ENCODE results near the gene SMIM17.

GRCh38 chr19:56613639-56614038 is 29.3 kb upstream of the SMIM17 start:
- TF ChIP-seq CTCF (conservative IDR thresholded peaks at IDR 0.05 in 1 of 2, IDR thresholded peaks at IDR 0.05 in 1 of 2; ENCODE audit: extremely low read depth in 1 of 2, insufficient read depth in 1 of 2, low read depth in 1 of 2, low read length in 2 of 2) (no peak), EZH2 (IDR thresholded peaks at IDR 0.05; ENCODE audit: borderline replicate concordance, low read length) (no peak)

All from mammary epithelial cell (primary cell).